T-cell (primary cell): Measurements from ENCODE around the gene CST7. TPM values are rescaled to one million over a fixed set of nuclear protein-coding genes. Genes with fewer than 3 reads are reported as not detected.
A peak's percentile ranks its signal among the peaks of the same experiment; 100 is the strongest.
"Not testable (repeated sequence)": the region's sequence is repeated elsewhere in the genome, so short reads cannot be mapped to it uniquely, and the experiment has no call there.

Experiments
- ATAC-seq, 4 experiments: fragments of 200-7000 bp in 3 of 4; fragments of 150-1000 bp in 1 of 4; cut with Tn5 transposase; replicated peaks in 1 of 4; 1 replicate in 3 of 4; 2 replicates in 1 of 4; pipeline ENCODE4 v1.10.0; 2021; ENCODE audit warnings: moderate library complexity in 3 of 4, mild to moderate bottlenecking in 2 of 4, moderate number of reproducible peaks in 1 of 4
- CTCF ChIA-PET, 2 donors: fragments of 300-600 bp; sonication (Branson Sonifier 250); formaldehyde crosslinking; loops; one replicate each; lab custom pipeline; 2022; ENCODE audit warnings: antibody characterized with exemption in 2 of 2; lab: Charles Lee
- POLR2A ChIA-PET, 2 donors: fragments of 300-600 bp; sonication (Branson Sonifier 250); formaldehyde crosslinking; loops; one replicate each; lab custom pipeline; 2022; ENCODE audit warnings: antibody characterized with exemption in 2 of 2; lab: Charles Lee
- DNase-seq, 35 experiments: peaks; one replicate each; pipeline versions ENCODE4 v3.0.0 to v3.0.0-alpha.2; 2013 to 2023
- H3K27ac ChIP-seq: one replicate; pipeline ENCODE4 v1.5.1; 2013; ENCODE audit warnings: low read length
- H3K27me3 ChIP-seq, 2 experiments: replicated peaks in 1 of 2; 1 replicate in 1 of 2; 2 replicates in 1 of 2; pipeline versions ENCODE4 v1.6.1 to v1.7.0; 2013; ENCODE audit warnings: low read length in 1 of 2, mixed read lengths in 1 of 2; ENCODE audit not compliant: control insufficient read depth in 2 of 2, insufficient read depth in 2 of 2; ENCODE audit errors: extremely low read depth in 1 of 2
- H3K36me3 ChIP-seq, 2 donors: 1 replicate in 1 of 2; 2 replicates in 1 of 2; pipeline versions ENCODE4 v1.6.1 to v1.7.0; 2013; ENCODE audit warnings: low read length in 1 of 2; ENCODE audit not compliant: control insufficient read depth in 2 of 2, insufficient read depth in 1 of 2; ENCODE audit errors: extremely low read depth in 1 of 2
- H3K4me1 ChIP-seq, 2 experiments: 1 replicate in 1 of 2; 2 replicates in 1 of 2; pipeline versions ENCODE4 v1.6.1 to v1.7.0; 2013; ENCODE audit warnings: low read length in 2 of 2, mixed read lengths in 1 of 2; ENCODE audit not compliant: insufficient read depth in 2 of 2, control insufficient read depth in 1 of 2; ENCODE audit errors: extremely low read depth in 1 of 2
- H3K4me3 ChIP-seq, 2 donors: 1 replicate in 1 of 2; 2 replicates in 1 of 2; pipeline versions ENCODE4 v1.5.1 to v1.7.0; 2013; ENCODE audit warnings: mild to moderate bottlenecking in 2 of 2, low read length in 1 of 2, moderate library complexity in 1 of 2; ENCODE audit not compliant: control insufficient read depth in 1 of 2; ENCODE audit errors: extremely low read depth in 1 of 2
- H3K9me3 ChIP-seq: 2 replicates; pipeline ENCODE4 v1.7.0; 2013
- H3K27ac Mint-ChIP-seq, 2 donors: one replicate each; pipeline ENCODE4 v1.8.0; 2020 to 2021; ENCODE audit warnings: mild to moderate bottlenecking in 2 of 2, mixed read lengths in 2 of 2
- H3K27me3 Mint-ChIP-seq, 2 donors: one replicate each; pipeline ENCODE4 v1.8.0; 2021 to 2022; ENCODE audit warnings: mixed read lengths in 2 of 2
- H3K36me3 Mint-ChIP-seq: one replicate; pipeline ENCODE4 v1.8.0; 2021; ENCODE audit warnings: mixed read lengths
- H3K4me1 Mint-ChIP-seq, 3 donors: one replicate each; pipeline ENCODE4 v1.8.0; 2020 to 2022; ENCODE audit warnings: mixed read lengths in 3 of 3, mild to moderate bottlenecking in 1 of 3
- H3K4me3 Mint-ChIP-seq, 3 donors: one replicate each; pipeline ENCODE4 v1.8.0; 2020 to 2022; ENCODE audit warnings: mild to moderate bottlenecking in 3 of 3, mixed read lengths in 3 of 3, moderate library complexity in 3 of 3
- H3K9me3 Mint-ChIP-seq, 3 donors: one replicate each; pipeline ENCODE4 v1.8.0; 2020 to 2022; ENCODE audit warnings: mixed read lengths in 3 of 3
- WGBS: methylation state at CpG from one replicate; pipeline ENCODE4 v1.1.5; 2013; ENCODE audit warnings: missing lambda C conversion rate; ENCODE audit not compliant: insufficient coverage; 5-methylcytosine and 5-hydroxymethylcytosine counted together
- total RNA-seq, 35 experiments: library from RNA in 6 of 35; stranded (reverse) in 6 of 35; fragments of 120-200 nt in 1 of 35; gene quantifications; one replicate each; pipeline versions ENCODE4 v1.2.1 to v1.2.4 and lab custom pipeline; 2013 to 2026

Gene CST7
- total RNA-seq, 5 donors from 2014 or later (not counting 1 experiment from before 2014, with no cell fraction given): 22.8 to 92.0 (median 46.2) TPM

DNA sequence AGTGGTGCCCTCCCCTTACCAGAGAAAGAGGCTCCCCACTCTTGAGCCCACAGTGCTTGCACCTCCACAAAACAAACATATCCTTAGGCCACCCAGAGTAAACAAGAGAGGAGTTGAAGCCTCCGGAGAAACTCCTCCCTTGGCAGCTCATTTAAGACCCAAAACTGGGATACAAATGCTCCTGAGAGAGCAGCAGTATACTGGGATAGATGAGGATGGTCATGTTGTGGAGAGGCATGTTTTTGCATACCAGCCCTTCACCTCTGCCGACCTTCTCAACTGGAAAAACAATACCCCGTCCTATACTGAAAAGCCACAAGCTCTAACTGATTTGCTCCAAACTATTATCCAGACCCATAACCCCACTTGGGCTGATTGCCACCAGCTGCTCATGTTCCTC lies 28.4 kb upstream of the CST7 start:
- ATAC-seq, H3K4me3 ChIP-seq, H3K9me3 Mint-ChIP-seq, H3K36me3 Mint-ChIP-seq, H3K4me3 Mint-ChIP-seq, H3K9me3 ChIP-seq, H3K36me3 ChIP-seq, DNase-seq, POLR2A ChIA-PET, H3K27ac Mint-ChIP-seq, H3K4me1 Mint-ChIP-seq, CTCF ChIA-PET, H3K27ac ChIP-seq: not testable (repeated sequence)
- Histone ChIP-seq H3K4me1 (peaks cover 0 to 11% of the 10 kb centered on the region in 2 experiments), H3K27me3 (peaks cover 0 to 17% of the 10 kb centered on the region in 2 experiments)
- peaks cover 0 to 13% of the 10 kb centered on the region in 2 donors for H3K27me3 Mint-ChIP-seq
- WGBS: no CpG with 5 or more reads among the region's 3 CpGs

DNA sequence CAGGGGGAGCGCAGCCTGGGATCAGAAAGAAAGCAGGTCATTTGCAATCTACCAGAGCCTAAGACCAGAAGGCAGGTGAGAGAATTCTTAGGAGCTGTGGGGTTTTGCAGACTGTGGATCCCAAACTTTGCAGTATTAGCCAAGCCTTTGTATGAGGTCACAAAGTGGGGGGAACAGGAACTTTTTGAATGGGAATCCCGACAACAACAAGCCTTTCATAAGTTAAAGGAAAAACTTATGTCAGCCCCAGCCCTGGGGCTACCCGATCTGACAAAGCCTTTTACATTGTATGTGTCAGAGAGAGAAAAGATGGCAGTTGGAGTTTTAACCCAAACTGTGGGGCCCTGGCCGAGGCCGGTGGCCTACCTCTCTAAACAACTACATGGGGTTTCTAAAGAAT lies 19.8 kb upstream of the CST7 start:
- H3K36me3 ChIP-seq, H3K27me3 ChIP-seq, H3K9me3 ChIP-seq, H3K27ac Mint-ChIP-seq, H3K36me3 Mint-ChIP-seq, H3K9me3 Mint-ChIP-seq, H3K4me3 Mint-ChIP-seq, H3K27ac ChIP-seq, H3K4me3 ChIP-seq, DNase-seq, H3K27me3 Mint-ChIP-seq, POLR2A ChIA-PET, ATAC-seq: not testable (repeated sequence)
- peaks cover 17 to 28% of the 10 kb centered on the region in 2 experiments for H3K4me1 ChIP-seq
- H3K4me1 Mint-ChIP-seq: peaks cover 26 to 32% (median 31%) of the 10 kb centered on the region in 3 donors
- CTCF ChIA-PET: interaction anchor here in 1 of 2 donors (1.4 kb wide), 1 partner anchor 32 kb away, joined by 4 read pairs; no protein-coding TSS in a partner anchor
- WGBS: 100% methylated on average over 1 of the region's 5 CpGs

DNA sequence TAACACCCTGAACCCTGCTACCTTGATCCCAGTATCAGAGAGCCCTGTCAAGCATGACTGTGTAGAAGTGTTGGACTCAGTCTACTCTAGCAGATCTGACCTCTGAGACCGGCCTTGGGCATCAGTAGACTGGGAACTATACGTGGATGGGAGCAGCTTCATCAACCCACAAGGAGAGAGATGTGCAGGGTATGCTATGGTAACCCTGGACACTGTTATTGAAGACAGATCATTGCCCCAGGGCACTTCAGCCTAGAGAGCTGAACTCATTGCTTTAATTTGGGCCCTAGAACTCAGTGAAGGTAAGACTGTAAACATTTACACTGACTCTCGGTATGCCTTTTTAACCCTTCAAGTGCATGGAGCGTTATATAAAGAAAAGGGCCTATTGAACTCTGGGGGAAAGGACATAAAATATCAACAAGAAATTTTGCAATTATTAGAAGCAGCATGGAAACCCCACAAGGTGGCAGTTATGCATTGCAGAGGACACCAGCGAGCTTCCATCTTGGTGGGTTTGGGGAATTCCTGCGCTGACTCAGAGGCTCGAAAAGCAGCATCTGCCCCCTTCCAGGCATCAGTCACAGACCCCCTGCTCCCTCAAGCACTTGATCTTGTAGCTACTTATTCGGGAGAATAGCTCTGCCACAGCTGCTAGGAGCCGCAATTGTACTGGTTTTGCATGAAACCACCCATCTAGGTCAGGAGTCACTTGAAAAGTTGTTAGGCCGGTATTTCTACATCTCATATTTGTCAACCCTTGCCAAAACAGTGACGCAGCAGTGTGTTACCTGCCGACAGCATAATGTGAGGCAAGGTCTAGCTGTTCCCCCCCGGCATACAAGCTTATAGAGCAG lies 19.0 kb upstream of the CST7 start:
- WGBS: 59% methylated on average over 9 of the region's 13 CpGs
- Histone ChIP-seq H3K27ac (peak overlapping the region; percentile 71), H3K4me1 (peaks cover 17 to 28% of the 10 kb centered on the region in 2 experiments)
- peak overlapping the region in 1 of 2 donors; percentile 79 for H3K27ac Mint-ChIP-seq
- ChIA-PET POLR2A (interaction anchor here in 1 of 2 donors (0.6 kb wide), 1 partner anchor 29 kb away, joined by 3 read pairs; no protein-coding TSS in a partner anchor), CTCF (interaction anchor here in 1 of 2 donors (1.0 to 1.4 kb wide), 3 partner anchors 25 to 469 kb away, joined by 3 to 9 read pairs (median 4); no protein-coding TSS in a partner anchor)
- not testable (repeated sequence) for H3K27me3 ChIP-seq, H3K9me3 Mint-ChIP-seq, H3K36me3 Mint-ChIP-seq, ATAC-seq, H3K4me3 Mint-ChIP-seq, H3K4me3 ChIP-seq, H3K36me3 ChIP-seq, H3K9me3 ChIP-seq, H3K27me3 Mint-ChIP-seq
- DNase-seq: peak in 9 of 35 experiments; percentile 4 to 58 (median 20)
- peaks cover 26 to 33% (median 31%) of the 10 kb centered on the region in 3 donors for H3K4me1 Mint-ChIP-seq

DNA sequence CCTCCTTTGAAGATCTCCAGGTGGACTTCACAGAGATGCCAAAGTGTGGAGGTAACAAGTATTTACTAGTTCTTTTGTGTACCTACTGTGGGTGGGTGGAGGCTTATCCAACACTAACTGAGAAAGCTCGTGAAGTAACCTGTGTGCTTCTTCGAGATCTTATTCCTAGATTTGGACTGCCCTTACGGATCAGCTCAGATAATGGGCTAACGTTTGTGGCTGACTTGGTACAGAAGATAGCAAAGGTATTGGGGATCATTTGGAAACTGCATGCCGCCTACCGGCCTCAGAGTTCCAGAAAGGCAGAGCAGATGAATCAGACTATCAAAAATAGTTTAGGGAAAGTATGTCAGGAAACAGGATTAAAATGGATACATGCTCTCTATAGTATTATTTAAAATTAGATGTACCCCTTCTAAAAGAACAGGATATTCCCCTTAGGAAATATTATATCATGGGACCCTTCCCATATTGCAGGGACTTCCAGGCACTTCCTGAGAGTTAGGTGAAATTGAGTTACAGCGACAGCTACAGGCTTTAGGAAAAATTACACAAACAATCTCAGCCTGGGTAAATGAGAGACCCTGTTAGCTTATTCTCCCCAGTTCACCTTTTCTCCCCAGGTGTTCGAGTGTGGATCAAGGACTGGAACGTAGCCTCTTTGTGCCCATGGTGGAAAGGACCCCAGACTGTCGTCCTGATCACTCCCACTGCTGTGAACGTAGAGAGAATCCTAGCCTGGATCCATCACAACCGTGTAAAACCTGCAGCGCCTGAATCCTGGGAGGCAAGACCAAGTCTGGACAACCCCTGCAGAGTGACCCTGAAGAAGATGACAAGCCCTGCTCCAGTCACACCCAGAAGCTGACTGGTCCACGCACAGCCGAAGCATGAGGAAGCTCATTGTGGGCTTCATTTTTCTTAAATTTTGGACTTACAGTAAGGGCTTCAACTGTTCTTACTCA lies 18.1 kb upstream of the CST7 start:
- not testable (repeated sequence) for H3K36me3 ChIP-seq, ATAC-seq, H3K9me3 ChIP-seq, H3K27me3 Mint-ChIP-seq, H3K9me3 Mint-ChIP-seq, H3K27me3 ChIP-seq, H3K36me3 Mint-ChIP-seq, H3K4me3 ChIP-seq
- ChIA-PET CTCF (interaction anchor here (0.6 to 1.4 kb wide), 8 partner anchors 18 to 1204 kb away, joined by 3 to 9 read pairs (median 4); partner anchors contain the start of gene CST7 (in 1 of the 2)), POLR2A (interaction anchor here in 1 of 2 donors (0.6 kb wide), 1 partner anchor 28 kb away, joined by 3 read pairs; no protein-coding TSS in a partner anchor)
- Histone ChIP-seq H3K27ac (peak overlapping the region; percentile 71), H3K4me1 (peaks cover 17 to 32% of the 10 kb centered on the region in 2 experiments)
- Mint-ChIP-seq H3K4me3 (peak overlapping the region in 2 of 3 donors; percentile 49 to 50), H3K27ac (peak overlapping the region; percentile 66 to 74), H3K4me1 (peaks cover 26 to 33% (median 31%) of the 10 kb centered on the region in 3 donors)
- 80% methylated on average over 8 of the region's 15 CpGs for WGBS
- peak in 1 of 35 experiments; percentile 17 for DNase-seq

DNA sequence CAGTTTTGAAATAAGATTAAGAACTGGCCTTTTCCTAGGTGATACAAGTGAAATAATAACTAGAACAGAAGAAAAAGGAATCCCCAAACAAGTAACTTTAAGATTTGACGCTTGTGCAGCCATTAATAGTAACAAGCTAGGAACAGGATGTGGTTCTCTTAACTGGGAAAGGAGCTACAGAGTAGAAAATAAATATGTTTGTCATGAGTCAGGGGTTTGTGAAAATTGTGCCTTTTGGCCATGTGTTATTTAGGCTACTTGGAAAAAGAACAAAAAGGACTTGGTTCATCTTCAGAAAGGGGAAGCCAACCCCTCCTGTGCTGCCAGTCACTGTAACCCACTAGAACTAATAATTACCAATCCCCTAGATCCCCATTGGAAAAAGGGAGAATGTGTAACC lies 17.2 kb upstream of the CST7 start:
- peak overlapping the region in 2 of 3 donors; percentile 49 to 50 for H3K4me3 Mint-ChIP-seq
- not testable (repeated sequence) for ATAC-seq, H3K36me3 Mint-ChIP-seq, H3K27me3 Mint-ChIP-seq, H3K27me3 ChIP-seq, H3K36me3 ChIP-seq, H3K9me3 ChIP-seq, H3K4me3 ChIP-seq, H3K9me3 Mint-ChIP-seq
- CTCF ChIA-PET: interaction anchor here (0.6 to 1.2 kb wide), 5 partner anchors 14 to 470 kb away, joined by 3 to 7 read pairs (median 3); no protein-coding TSS in a partner anchor
- POLR2A ChIA-PET: interaction anchor here in 1 of 2 donors (0.6 kb wide), 1 partner anchor 23 kb away, joined by 5 read pairs; no protein-coding TSS in a partner anchor
- Histone ChIP-seq H3K27ac (peak overlapping the region; percentile 64), H3K4me1 (peaks cover 17 to 32% of the 10 kb centered on the region in 2 experiments)
- peaks cover 26 to 33% (median 31%) of the 10 kb centered on the region in 3 donors for H3K4me1 Mint-ChIP-seq
- WGBS: no CpG with 5 or more reads among the region's 1 CpG
- DNase-seq: peak in 1 of 35 experiments; percentile 21
- H3K27ac Mint-ChIP-seq: peak overlapping the region; percentile 74 to 87
